Measurements from ENCODE around the gene ACTN1. TPM values are rescaled to one million over a fixed set of nuclear protein-coding genes. Genes with fewer than 3 reads are reported as not detected.
A peak's percentile ranks its signal among the peaks of the same experiment; 100 is the strongest.

ACTN1 gene
- total RNA-seq, 4 donors from 2014 or later, result 40.3 to 585 (median 80.1) TPM

GRCh38 chr14:68967459-68967940, 11.6 kb downstream of the ACTN1 start:
- no peak for DNase-seq
- Histone ChIP-seq H3K27ac (peak overlapping the region in 3 of 4 donors; percentile 6 to 95 (median 65)), H3K36me3 (no peaks in the 10 kb centered on the region), H3K27me3 (no peaks in the 10 kb centered on the region), H3K4me3 (no peak overlapping the region), H3K4me1 (peaks cover 0 to 71% (median 7%) of the 10 kb centered on the region in 4 donors), H3K9me3 (no peaks in the 10 kb centered on the region)
- no peak for TF ChIP-seq CTCF (IDR thresholded peaks at IDR 0.05)
- TF ChIP-seq POLR2A (IDR thresholded peaks at IDR 0.05), result no peak

- no peaks in the 10 kb centered on the region for H3K36me3 ChIP-seq
- H3K4me3 ChIP-seq, result no peak overlapping the region
- H3K27me3 ChIP-seq, result no peaks in the 10 kb centered on the region
- no peaks in the 10 kb centered on the region for H3K9me3 ChIP-seq
- H3K27ac ChIP-seq, result peak overlapping the region in 3 of 4 donors; percentile 6 to 95 (median 65)
- TF ChIP-seq POLR2A (IDR thresholded peaks at IDR 0.05), result no peak
- no peak for TF ChIP-seq CTCF (IDR thresholded peaks at IDR 0.05)
- no peak for DNase-seq
- H3K4me1 ChIP-seq, result peaks cover 0 to 71% (median 7%) of the 10 kb centered on the region in 4 donors
These were observed 12.2 kb downstream of the ACTN1 start for GRCh38 chr14:68966872-68967301.

- DNase-seq, result peak in 1 of 3 donors; percentile 46
- Histone ChIP-seq H3K9me3 (no peaks in the 10 kb centered on the region), H3K4me3 (no peak overlapping the region), H3K4me1 (peaks cover 0 to 66% (median 7%) of the 10 kb centered on the region in 4 donors), H3K27me3 (no peaks in the 10 kb centered on the region), H3K36me3 (no peaks in the 10 kb centered on the region), H3K27ac (peak overlapping the region in 2 of 4 donors; percentile 51 to 95)
- TF ChIP-seq POLR2A (IDR thresholded peaks at IDR 0.05), result no peak
- TF ChIP-seq CTCF (IDR thresholded peaks at IDR 0.05), result no peak
These were observed 13.8 kb downstream of the ACTN1 start for GRCh38 chr14:68965261-68965761.

GRCh38 chr14:68964300-68965093, 14.6 kb downstream of the ACTN1 start:
- TF ChIP-seq POLR2A (IDR thresholded peaks at IDR 0.05) (no peak), CTCF (IDR thresholded peaks at IDR 0.05) (peak in 1 of 6 experiments; percentile 7)
- Histone ChIP-seq H3K4me3 (no peak overlapping the region), H3K9me3 (no peaks in the 10 kb centered on the region), H3K4me1 (peaks cover 0 to 58% (median 7%) of the 10 kb centered on the region in 4 donors), H3K27ac (peak overlapping the region in 3 of 4 donors; percentile 15 to 95 (median 51)), H3K36me3 (no peaks in the 10 kb centered on the region), H3K27me3 (no peaks in the 10 kb centered on the region)
- peak in 1 of 3 donors; percentile 48 for DNase-seq

GRCh38 chr14:68962681-68963080, 16.4 kb downstream of the ACTN1 start:
- H3K36me3 ChIP-seq, result no peaks in the 10 kb centered on the region
- no peak overlapping the region for H3K4me3 ChIP-seq
- H3K4me1 ChIP-seq, result peaks cover 0 to 46% (median 5%) of the 10 kb centered on the region in 4 donors
- TF ChIP-seq CTCF (IDR thresholded peaks at IDR 0.05) (no peak), POLR2A (IDR thresholded peaks at IDR 0.05) (no peak)
- H3K27ac ChIP-seq, result peak overlapping the region in 2 of 4 donors; percentile 25
- DNase-seq, result no peak
- H3K9me3 ChIP-seq, result no peaks in the 10 kb centered on the region
- no peaks in the 10 kb centered on the region for H3K27me3 ChIP-seq
